SW480 (cell line): ENCODE results near the gene VPS72.

Source experiments
- DNase-seq: peaks from one replicate; pipeline ENCODE4 v3.0.0-alpha.2; 2016; ENCODE audit warnings: low spot score

The VPS72 gene

GRCh38 chr1:151184211-151184610, 5.8 kb downstream of the VPS72 start:
- no peak for DNase-seq

GRCh38 chr1:151176514-151177045, 13.4 kb downstream of the VPS72 start:
- DNase-seq = no peak

GRCh38 chr1:151175863-151176262, 14.1 kb downstream of the VPS72 start, which contains the start of gene TMOD4:
TSS of gene TMOD4 (minus strand) at chr1:151175981. CDS start at chr1:151174875, 1,106 bp downstream.
- no peak for DNase-seq

GRCh38 chr1:151175041-151175741, 14.8 kb downstream of the VPS72 start:
- no peak for DNase-seq

- DNase-seq = no peak
These were observed 18.8 kb downstream of the VPS72 start for GRCh38 chr1:151171190-151171589.

- no peak for DNase-seq
These were observed 22.9 kb downstream of the VPS72 start for GRCh38 chr1:151167116-151167515.

- peak; percentile 35 for DNase-seq
These were observed 23.5 kb downstream of the VPS72 start for GRCh38 chr1:151166505-151166956.

GRCh38 chr1:151165738-151166504, 24.1 kb downstream of the VPS72 start, which contains the start of the genes LYSMD1 and SCNM1:
TSS of gene LYSMD1 (minus strand) at chr1:151165902. CDS start at chr1:151165258, 644 bp downstream.
TSS of gene SCNM1 (plus strand) at chr1:151166144. CDS start at chr1:151166153, 9 bp downstream.
- DNase-seq = peak; percentile 97

GRCh38 chr1:151165281-151165737, 24.7 kb downstream of the VPS72 start:
- no peak for DNase-seq

GRCh38 chr1:151164732-151165280, 25.2 kb downstream of the VPS72 start:
- no peak for DNase-seq

- no peak for DNase-seq
These were observed 30.6 kb downstream of the VPS72 start for GRCh38 chr1:151159373-151159772.

- DNase-seq = no peak
These were observed 31.2 kb downstream of the VPS72 start for GRCh38 chr1:151158751-151159251.

- DNase-seq = no peak
These were observed 31.7 kb downstream of the VPS72 start for GRCh38 chr1:151158326-151158725.

GRCh38 chr1:151157067-151157531, 32.9 kb downstream of the VPS72 start:
- no peak for DNase-seq

- no peak for DNase-seq
These were observed 33.5 kb downstream of the VPS72 start, which contains the start of gene TNFAIP8L2 for GRCh38 chr1:151156515-151156819. TSS of gene TNFAIP8L2 (plus strand) at chr1:151156649. CDS start at chr1:151158698, 2,049 bp downstream.

- no peak for DNase-seq
These were observed 42.3 kb downstream of the VPS72 start for GRCh38 chr1:151147665-151148064.

GRCh38 chr1:151147132-151147503, 42.9 kb downstream of the VPS72 start:
- no peak for DNase-seq

- DNase-seq = peak; percentile 85
These were observed 43.4 kb downstream of the VPS72 start, which contains the start of gene SEMA6C for GRCh38 chr1:151146412-151147131. TSS of gene SEMA6C (minus strand) at chr1:151146631. CDS start at chr1:151142621, 4,010 bp downstream.

- no peak for DNase-seq
These were observed 44.0 kb downstream of the VPS72 start for GRCh38 chr1:151146072-151146411.

GRCh38 chr1:151145304-151146071, 44.5 kb downstream of the VPS72 start:
- no peak for DNase-seq
